Heart left ventricle (tissue), 13 donors: ENCODE measurements around the gene ZNF618.

ENCODE experiments used
- POLR2A ChIP-seq, 2 donors: fragments of 450-650 bp; IDR thresholded peaks; one replicate each; pipeline ENCODE4 v1.6.1; 2017; ENCODE audit warnings: antibody characterized with exemption in 2 of 2, mild to moderate bottlenecking in 2 of 2, moderate library complexity in 2 of 2
- TF ChIP-seq, protein P1 (sequence below), 12 donors: fragments of 200-600 bp; sonication (generic) in 4 of 12; IDR thresholded peaks; one replicate each; pipeline versions ENCODE4 v1.5.0 to v1.8.0; 2018 to 2022; ENCODE audit warnings: antibody characterized with exemption in 12 of 12, mild to moderate bottlenecking in 5 of 12
- donor health status: ischemic (EF 13 %, LVEDD 7.1; RV severe dilation, severe dysfunction).
- donor health status: DM: no; HTN: yes; CAD: no.
- donor health status: DM: no; HTN: no; CAD: no.
- donor health status: ischemic (EF 25% LVEDD 6.9; RV normal size, moderate dysfunction).
- donor health status: ischemic (EF 25% LVEDD 5.7; RV mildly dilated, moderate dysfunction).
- donor health status: ischemic (EF 35%, LVEDD 5.7; RV mildly dilated, moderate dysfunction).
- donor health status: nonischemic (EF 11% LVEDD 7.7; RV severe dilation, severe dysfunction).
- donor health status: DM: yes; HTN: yes; CAD: no.
- donor health status: PGD.
- donor health status: ischemic (EF 29% LVEDD 5.4; RV normal size, mild dysfunction).
- donor health status: nonischemic (EF 23%, LVEDD 6.1; RV moderate dilation, normal function).

DNA sequence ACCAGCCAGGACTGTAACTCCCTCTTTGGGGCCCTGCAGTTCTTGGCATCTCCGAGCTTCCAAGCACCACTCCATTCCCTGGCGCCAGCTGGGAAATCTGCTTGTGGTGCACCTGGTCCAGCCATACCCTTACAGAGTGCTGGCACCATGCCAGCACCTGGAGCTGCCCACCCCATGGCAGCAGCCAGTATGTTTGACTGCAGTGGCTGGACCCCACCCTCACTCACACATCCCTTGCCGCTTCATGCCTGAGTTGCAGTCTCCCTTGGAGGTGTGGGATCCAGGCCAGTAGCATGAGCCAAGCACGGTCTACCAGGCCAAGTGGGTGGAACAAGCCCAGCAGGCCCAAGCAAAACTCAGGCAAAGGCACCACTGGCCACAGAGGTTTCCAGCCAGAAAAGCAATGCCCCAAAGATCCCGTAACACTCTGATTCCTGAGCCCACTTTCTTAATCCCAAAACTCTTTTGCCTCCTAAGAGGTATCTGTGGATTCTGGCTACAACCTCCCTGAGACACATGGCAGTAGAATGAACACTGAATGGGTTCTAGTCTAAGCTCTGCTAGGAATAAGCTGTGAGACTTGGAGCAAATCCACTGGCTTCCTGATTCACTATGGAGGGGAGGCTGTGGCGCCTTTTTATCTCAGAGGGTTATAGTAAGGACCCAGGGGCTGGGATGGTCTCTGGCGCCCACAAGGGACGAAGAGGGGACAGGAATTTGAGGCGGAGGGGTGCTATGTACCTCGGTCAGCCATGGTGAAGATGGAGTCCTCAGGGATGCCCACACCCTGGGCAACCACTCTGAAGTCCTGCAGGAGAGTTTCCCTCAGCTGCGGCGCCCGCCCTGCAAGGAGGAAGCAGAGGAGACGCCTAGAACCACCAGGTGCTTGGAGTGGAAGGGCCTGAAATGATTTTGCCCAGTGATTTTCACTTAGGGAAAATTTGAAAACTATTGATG lies 196.4 kb downstream of the ZNF618 start:
- no peak for TF ChIP-seq POLR2A (IDR thresholded peaks at IDR 0.05)
- TF ChIP-seq, protein P1, sequence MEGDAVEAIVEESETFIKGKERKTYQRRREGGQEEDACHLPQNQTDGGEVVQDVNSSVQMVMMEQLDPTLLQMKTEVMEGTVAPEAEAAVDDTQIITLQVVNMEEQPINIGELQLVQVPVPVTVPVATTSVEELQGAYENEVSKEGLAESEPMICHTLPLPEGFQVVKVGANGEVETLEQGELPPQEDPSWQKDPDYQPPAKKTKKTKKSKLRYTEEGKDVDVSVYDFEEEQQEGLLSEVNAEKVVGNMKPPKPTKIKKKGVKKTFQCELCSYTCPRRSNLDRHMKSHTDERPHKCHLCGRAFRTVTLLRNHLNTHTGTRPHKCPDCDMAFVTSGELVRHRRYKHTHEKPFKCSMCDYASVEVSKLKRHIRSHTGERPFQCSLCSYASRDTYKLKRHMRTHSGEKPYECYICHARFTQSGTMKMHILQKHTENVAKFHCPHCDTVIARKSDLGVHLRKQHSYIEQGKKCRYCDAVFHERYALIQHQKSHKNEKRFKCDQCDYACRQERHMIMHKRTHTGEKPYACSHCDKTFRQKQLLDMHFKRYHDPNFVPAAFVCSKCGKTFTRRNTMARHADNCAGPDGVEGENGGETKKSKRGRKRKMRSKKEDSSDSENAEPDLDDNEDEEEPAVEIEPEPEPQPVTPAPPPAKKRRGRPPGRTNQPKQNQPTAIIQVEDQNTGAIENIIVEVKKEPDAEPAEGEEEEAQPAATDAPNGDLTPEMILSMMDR (IDR thresholded peaks at IDR 0.05) = no peak
